ENCODE data around the gene CHAD. TPM values are rescaled to one million over a fixed set of nuclear protein-coding genes. Genes with fewer than 3 reads are reported as not detected.

CHAD gene
- polyA plus RNA-seq, 1 experiment, result not detected

DNA sequence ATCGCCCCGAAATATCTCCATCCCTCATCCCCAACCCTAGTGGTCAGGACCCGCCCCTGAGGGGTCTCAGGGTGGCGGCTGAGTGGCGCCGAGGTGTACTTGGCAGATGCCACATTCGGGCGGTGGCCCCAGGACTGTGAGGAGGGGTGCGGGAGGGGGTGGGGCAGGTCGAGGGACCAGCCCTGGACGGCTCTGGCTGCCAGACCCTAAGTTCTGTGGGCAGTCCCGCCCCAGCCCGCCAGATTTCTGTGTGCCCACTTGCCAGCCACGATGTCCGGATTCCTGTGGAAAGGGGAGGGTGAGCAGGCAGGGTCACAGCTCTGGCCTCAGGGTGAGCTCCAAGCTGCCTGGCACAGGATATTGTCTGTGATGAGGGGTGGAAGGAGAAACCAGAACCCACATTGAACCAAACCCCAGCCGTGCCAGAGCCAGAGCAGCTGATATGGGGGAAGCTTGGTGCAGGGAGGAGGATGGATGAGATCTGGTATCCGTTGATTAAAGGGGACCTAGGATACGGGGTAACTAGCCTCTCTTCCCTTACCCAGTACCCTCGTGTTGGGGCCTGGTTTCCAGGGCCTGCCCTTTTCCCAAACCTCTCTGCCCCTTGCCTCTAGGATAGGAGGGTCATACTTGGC, 1.1 kb upstream of the CHAD start:
- no peak for DNase-seq (ENCODE audit: low read depth)
- Histone ChIP-seq H3K4me3 (ENCODE audit: low read depth, low read length) (no peak overlapping the region), H3K27me3 (ENCODE audit: control insufficient read depth, insufficient read depth, low read length) (peaks cover 20% of the 10 kb centered on the region), H3K36me3 (ENCODE audit: control insufficient read depth, insufficient read depth, low read length) (no peaks in the 10 kb centered on the region; the same call in 1 of the 2 replicates)
- ChIA-PET POLR2A (no interaction called here), CTCF (interaction anchor here (1.3 to 3.8 kb wide), 2 partner anchors 9 kb away, joined by 4 to 19 read pairs; partner anchors contain the start of gene RSAD1)
- TF ChIP-seq, protein P1, sequence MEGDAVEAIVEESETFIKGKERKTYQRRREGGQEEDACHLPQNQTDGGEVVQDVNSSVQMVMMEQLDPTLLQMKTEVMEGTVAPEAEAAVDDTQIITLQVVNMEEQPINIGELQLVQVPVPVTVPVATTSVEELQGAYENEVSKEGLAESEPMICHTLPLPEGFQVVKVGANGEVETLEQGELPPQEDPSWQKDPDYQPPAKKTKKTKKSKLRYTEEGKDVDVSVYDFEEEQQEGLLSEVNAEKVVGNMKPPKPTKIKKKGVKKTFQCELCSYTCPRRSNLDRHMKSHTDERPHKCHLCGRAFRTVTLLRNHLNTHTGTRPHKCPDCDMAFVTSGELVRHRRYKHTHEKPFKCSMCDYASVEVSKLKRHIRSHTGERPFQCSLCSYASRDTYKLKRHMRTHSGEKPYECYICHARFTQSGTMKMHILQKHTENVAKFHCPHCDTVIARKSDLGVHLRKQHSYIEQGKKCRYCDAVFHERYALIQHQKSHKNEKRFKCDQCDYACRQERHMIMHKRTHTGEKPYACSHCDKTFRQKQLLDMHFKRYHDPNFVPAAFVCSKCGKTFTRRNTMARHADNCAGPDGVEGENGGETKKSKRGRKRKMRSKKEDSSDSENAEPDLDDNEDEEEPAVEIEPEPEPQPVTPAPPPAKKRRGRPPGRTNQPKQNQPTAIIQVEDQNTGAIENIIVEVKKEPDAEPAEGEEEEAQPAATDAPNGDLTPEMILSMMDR (IDR thresholded peaks at IDR 0.05; ENCODE audit: insufficient read depth, low read depth, low read length), result no peak

DNA sequence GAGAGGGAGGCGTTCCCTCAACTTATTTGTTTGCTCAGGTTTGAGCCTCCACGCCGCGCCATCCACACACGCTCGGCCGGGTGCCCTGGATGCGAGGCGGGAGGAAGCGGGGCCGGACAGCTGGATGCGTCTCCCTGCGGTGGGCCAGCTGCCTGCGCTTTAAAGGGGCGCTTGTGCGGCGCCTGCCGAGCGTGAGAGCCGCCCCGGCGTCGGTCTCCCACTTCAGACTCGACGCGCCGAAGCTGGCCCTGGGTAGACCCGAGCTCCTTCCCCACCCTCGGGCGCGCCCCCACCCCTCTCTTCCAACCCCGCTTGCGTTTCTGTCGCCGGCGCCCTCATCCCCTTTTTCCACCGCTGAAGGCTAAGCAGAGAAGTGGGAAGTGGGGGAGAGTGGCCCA, 527 bp upstream of the CHAD start:
- CTCF ChIA-PET, result interaction anchor here (3.8 kb wide), 1 partner anchor 9 kb away, joined by 19 read pairs; the partner anchor contains the start of gene RSAD1
- DNase-seq (ENCODE audit: low read depth), result no peak
- TF ChIP-seq, protein P1 (IDR thresholded peaks at IDR 0.05; ENCODE audit: insufficient read depth, low read depth, low read length), result no peak
- POLR2A ChIA-PET, result no interaction called here
- H3K4me3 ChIP-seq (ENCODE audit: low read depth, low read length), result peak overlapping the region; percentile 25
- H3K27me3 ChIP-seq (ENCODE audit: control insufficient read depth, insufficient read depth, low read length), result peaks cover 20% of the 10 kb centered on the region
- no peaks in the 10 kb centered on the region; the same call in 1 of the 2 replicates for H3K36me3 ChIP-seq (ENCODE audit: control insufficient read depth, insufficient read depth, low read length)

DNA sequence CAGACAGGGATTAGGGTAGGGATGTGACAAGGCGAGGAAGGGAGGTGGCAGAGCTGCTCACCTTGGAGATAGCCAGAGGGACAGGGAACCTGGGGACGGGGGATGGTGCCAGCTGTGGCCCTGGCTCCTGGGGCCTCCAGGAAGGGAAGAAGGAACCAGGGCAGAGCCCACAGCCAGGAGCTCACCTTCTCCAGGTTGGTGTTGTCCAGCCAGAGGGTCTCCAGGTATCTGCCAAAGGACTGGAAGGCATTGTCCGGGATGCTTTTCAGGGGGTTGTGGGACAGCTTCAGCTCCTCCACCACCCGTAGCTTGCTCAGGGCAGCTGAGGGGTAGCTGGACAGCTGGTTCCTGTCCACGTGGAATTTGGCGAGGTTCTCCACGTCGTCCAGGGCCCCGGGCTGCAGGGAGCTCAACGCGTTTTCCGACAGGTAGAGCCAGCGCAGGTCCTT, 801 bp downstream of the CHAD start:
- Histone ChIP-seq H3K36me3 (ENCODE audit: control insufficient read depth, insufficient read depth, low read length) (no peaks in the 10 kb centered on the region; the same call in 1 of the 2 replicates), H3K4me3 (ENCODE audit: low read depth, low read length) (no peak overlapping the region), H3K27me3 (ENCODE audit: control insufficient read depth, insufficient read depth, low read length) (peaks cover 20% of the 10 kb centered on the region)
- POLR2A ChIA-PET, result no interaction called here
- CTCF ChIA-PET, result interaction anchor here (0.8 to 3.8 kb wide), 3 partner anchors 11 to 14 kb away, joined by 4 to 19 read pairs (median 4); partner anchors contain the start of gene RSAD1
- DNase-seq (ENCODE audit: low read depth), result no peak
- TF ChIP-seq, protein P1 (IDR thresholded peaks at IDR 0.05; ENCODE audit: insufficient read depth, low read depth, low read length), result no peak

DNA sequence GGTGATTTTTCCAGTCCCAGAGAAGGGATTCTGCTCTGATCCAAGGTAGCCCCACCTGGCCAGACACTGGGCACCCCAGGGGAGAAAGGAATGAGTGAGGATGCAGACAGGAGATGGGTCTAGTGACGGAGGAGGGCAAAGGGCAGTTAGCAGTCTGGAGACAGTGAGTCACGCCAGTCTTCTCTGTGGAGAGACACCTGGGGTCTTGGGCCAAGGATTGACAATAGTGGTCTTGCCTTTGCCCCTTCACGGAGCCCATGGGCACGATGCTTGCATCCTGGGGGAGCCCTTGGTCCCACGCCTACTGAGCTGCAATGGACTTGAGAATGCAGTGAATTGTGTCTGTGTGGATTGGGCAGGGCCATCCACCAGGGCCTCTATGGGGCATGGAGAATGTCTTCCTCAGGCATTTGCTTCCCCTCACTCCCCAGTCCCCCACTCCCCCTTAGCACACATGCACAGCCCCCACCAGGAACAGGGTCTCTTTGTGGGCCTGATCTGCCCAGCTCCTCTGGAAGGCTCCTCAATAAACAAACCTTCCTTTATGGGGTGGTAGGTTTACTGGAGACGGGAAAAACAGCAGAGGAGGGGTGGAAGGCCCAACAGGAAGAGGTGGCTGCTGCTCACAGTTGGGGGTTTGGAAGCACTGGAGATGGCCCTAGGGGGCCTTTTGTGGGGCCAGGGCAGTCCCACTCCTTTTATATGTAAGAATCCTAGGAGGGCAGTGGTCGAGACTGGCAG, 1.4 kb downstream of the CHAD start:
- no peaks in the 10 kb centered on the region; the same call in none of the 2 replicates for H3K36me3 ChIP-seq (ENCODE audit: control insufficient read depth, insufficient read depth, low read length)
- ChIA-PET CTCF (interaction anchor here (0.6 to 3.8 kb wide), 3 partner anchors 11 to 97 kb away, joined by 3 to 19 read pairs (median 4); partner anchors contain the start of gene RSAD1), POLR2A (no interaction called here)
- TF ChIP-seq, protein P1 (IDR thresholded peaks at IDR 0.05; ENCODE audit: insufficient read depth, low read depth, low read length), result no peak
- H3K27me3 ChIP-seq (ENCODE audit: control insufficient read depth, insufficient read depth, low read length), result peaks cover 20% of the 10 kb centered on the region
- H3K4me3 ChIP-seq (ENCODE audit: low read depth, low read length), result no peak overlapping the region
- DNase-seq (ENCODE audit: low read depth), result no peak
